OCI-LY7 (cell line): ENCODE results near the gene THPO. TPM values are rescaled to one million over a fixed set of nuclear protein-coding genes. Genes with fewer than 3 reads are reported as not detected.

Source experiments
- BruUV-seq: library from RNA; stranded (reverse); fragments of 400-500 nt; replicated peaks from 2 replicates; lab custom pipeline; 2021; lab: Mats Ljungman, UMichigan
- CTCF ChIA-PET: fragments of 300-600 bp; sonication (Branson Sonifier 250); formaldehyde crosslinking; loops from one replicate; lab custom pipeline; 2022; ENCODE audit warnings: antibody characterized with exemption; ENCODE audit not compliant: unreplicated experiment; lab: Charles Lee
- POLR2A ChIA-PET: fragments of 300-600 bp; sonication (Branson Sonifier 250); formaldehyde crosslinking; loops from one replicate; lab custom pipeline; 2022; ENCODE audit warnings: antibody characterized with exemption; lab: Charles Lee
- DNase-seq: peaks from one replicate; pipeline ENCODE4 v3.0.0-alpha.2; 2015; ENCODE audit warnings: low spot score
- H2AFZ ChIP-seq: fragments of 200-600 bp; sonication (generic), shearing (Covaris generic); 2 replicates; pipeline ENCODE4 v1.6.1; 2014; ENCODE audit warnings: mild to moderate bottlenecking, antibody characterized with exemption, low read length, moderate library complexity
- H3K27ac ChIP-seq: fragments of 200-600 bp; sonication (generic); 2 replicates; pipeline ENCODE4 v1.5.1; 2014; ENCODE audit warnings: mixed run types, low read depth, mild to moderate bottlenecking, moderate library complexity, low read length, inconsistent platforms; ENCODE audit not compliant: poor library complexity, severe bottlenecking
- H3K36me3 ChIP-seq: fragments of 200-600 bp; sonication (generic); 2 replicates; pipeline ENCODE4 v1.6.1; 2014; ENCODE audit warnings: mild to moderate bottlenecking, antibody characterized with exemption, low read length, moderate library complexity, mixed read lengths; ENCODE audit not compliant: insufficient read depth
- H3K4me1 ChIP-seq: fragments of 200-600 bp; sonication (generic); 2 replicates; pipeline ENCODE4 v1.5.1; 2014; ENCODE audit warnings: mild to moderate bottlenecking, low read length; ENCODE audit not compliant: insufficient read depth, poor library complexity, severe bottlenecking
- H3K4me2 ChIP-seq: fragments of 200-600 bp; sonication (generic); 2 replicates; pipeline ENCODE4 v1.6.1; 2014; ENCODE audit warnings: mild to moderate bottlenecking, low read length
- H3K4me3 ChIP-seq: fragments of 200-600 bp; sonication (generic); 2 replicates; pipeline ENCODE4 v1.5.1; 2014; ENCODE audit warnings: mild to moderate bottlenecking, low read depth, low read length; ENCODE audit not compliant: poor library complexity, severe bottlenecking
- H3K79me2 ChIP-seq: fragments of 200-600 bp; sonication (generic); 2 replicates; pipeline ENCODE4 v1.6.1; 2016; ENCODE audit warnings: low read depth, mild to moderate bottlenecking, low read length, moderate library complexity, mixed read lengths; ENCODE audit not compliant: insufficient read depth
- H3K9me2 ChIP-seq: fragments of 200-600 bp; sonication (generic); 2 replicates; pipeline ENCODE4 v1.6.1; 2016; ENCODE audit warnings: mild to moderate bottlenecking, low read length, mixed read lengths; ENCODE audit not compliant: insufficient read depth
- H3K9me3 ChIP-seq: fragments of 200-600 bp; sonication (generic); 2 replicates; pipeline ENCODE4 v1.6.1; 2014; ENCODE audit warnings: mild to moderate bottlenecking, mixed run types, low read length, mixed read lengths
- H4K20me1 ChIP-seq: fragments of 200-600 bp; sonication (generic); 2 replicates; pipeline ENCODE4 v1.6.1; 2014; ENCODE audit warnings: mild to moderate bottlenecking, antibody characterized with exemption, low read length, moderate library complexity, mixed read lengths; ENCODE audit not compliant: insufficient read depth
- CTCF ChIP-seq: fragments of 200-600 bp; sonication (generic); conservative IDR thresholded peaks from 2 replicates; pipeline ENCODE4 v1.5.1; 2014; ENCODE audit warnings: mild to moderate bottlenecking, antibody characterized with exemption, low read length, moderate library complexity, mixed read lengths
- EZH2phosphoT487 ChIP-seq: fragments of 200-600 bp; sonication (generic); IDR thresholded peaks from 2 replicates; pipeline ENCODE4 v1.6.1; 2018; ENCODE audit warnings: low read depth, borderline replicate concordance, mild to moderate bottlenecking, mixed run types, antibody characterized with exemption, low read length, moderate library complexity, mixed read lengths
- intact Hi-C: fragments of 100-400 bp; cut with micrococcal nuclease; formaldehyde crosslinking; loops from one replicate; pipeline ENCODE4 v1.10.0; 2022; ENCODE audit not compliant: unreplicated experiment
- total RNA-seq, 2 experiments: library from RNA; depleted of rRNA in 1 of 2; stranded (reverse); fragments of >200 nt in 1 of 2; shearing (Covaris generic) in 1 of 2; gene quantifications; 2 replicates each; pipeline ENCODE4 v1.2.3, GENCODE V29; 2014 to 2022

Gene THPO
- total RNA-seq, 2 experiments from 2014 or later = not detected

- TF ChIP-seq CTCF = no peak
- CTCF ChIA-PET = no interaction called here
- no peaks in the 10 kb centered on the region for H4K20me1 ChIP-seq
- H3K36me3 ChIP-seq = no peaks in the 10 kb centered on the region
- peaks cover 9% of the 10 kb centered on the region for H3K4me1 ChIP-seq
- intact Hi-C loops = no loop called here
- no peaks in the 10 kb centered on the region for H3K9me2 ChIP-seq
- DNase-seq = no peak
- H3K27ac ChIP-seq = no peak overlapping the region
- no peak overlapping the region for H3K4me2 ChIP-seq
- H3K9me3 ChIP-seq = no peaks in the 10 kb centered on the region
- no peaks in the 10 kb centered on the region for H3K79me2 ChIP-seq
- POLR2A ChIA-PET = no interaction called here
- no TSS peak for BruUV-seq
- no peak overlapping the region for H2AFZ ChIP-seq
- no peak overlapping the region for H3K4me3 ChIP-seq
Observed at GRCh38 chr3:184381261-184382224, 3.5 kb upstream of the THPO start.

GRCh38 chr3:184380627-184381260 lies 2.7 kb upstream of the THPO start:
- no peak overlapping the region for H3K4me3 ChIP-seq
- no peak for DNase-seq

More at GRCh38 chr3:184380627-184381260, 2.7 kb upstream of the THPO start:
- Histone ChIP-seq H3K79me2 (no peaks in the 10 kb centered on the region), H3K9me3 (no peaks in the 10 kb centered on the region), H3K4me2 (no peak overlapping the region), H3K4me1 (peaks cover 9% of the 10 kb centered on the region), H4K20me1 (no peaks in the 10 kb centered on the region), H3K27ac (no peak overlapping the region), H2AFZ (no peak overlapping the region), H3K36me3 (no peaks in the 10 kb centered on the region), H3K9me2 (no peaks in the 10 kb centered on the region)
- ChIA-PET CTCF (no interaction called here), POLR2A (no interaction called here)
- intact Hi-C loops = no loop called here
- BruUV-seq = no TSS peak
- TF ChIP-seq EZH2phosphoT487 = no peak
- no peak for TF ChIP-seq CTCF
